Measurements from ENCODE around the gene YJU2. TPM values are rescaled to one million over a fixed set of nuclear protein-coding genes. Genes with fewer than 3 reads are reported as not detected.

Gene YJU2
- polyA plus RNA-seq, 1 of the 3 experiments (the other 2 are of a cell fraction), result 29.0 TPM

- H2AFZ ChIP-seq (ENCODE audit: low read depth), result no peak overlapping the region
- H3K4me2 ChIP-seq, result no peak overlapping the region
- no peaks in the 10 kb centered on the region for H3K9me2 ChIP-seq
- peaks cover 23 to 51% of the 10 kb centered on the region in 2 experiments for H3K36me3 ChIP-seq (replicated peaks in 1 of 2; ENCODE audit: control insufficient read depth in 1 of 2, insufficient read depth in 2 of 2, low read length in 1 of 2)
- no peaks in the 10 kb centered on the region for H3K27me3 ChIP-seq (ENCODE audit: insufficient read depth)
- no peaks in the 10 kb centered on the region for H3F3A ChIP-seq (replicated peaks; ENCODE audit: insufficient read depth)
- no peak overlapping the region for H3K27ac ChIP-seq (ENCODE audit: low read depth in 2 of 2, low read length in 1 of 2)
- 0 out of 2 replicates have a peak, but pooled peaks cover 6% of the 10 kb centered on the region for H3K9me3 ChIP-seq
- WGBS (ENCODE audit: low lambda C conversion rate), result 100% methylated on average over 1 of the region's 4 CpGs
- ChIA-PET POLR2A (interaction anchor here (1.1 kb wide), 1 partner anchor 8 kb away, joined by 3 read pairs; no protein-coding TSS in a partner anchor), CTCF (interaction anchor here (0.7 to 1.3 kb wide), 3 partner anchors 12 to 144 kb away, joined by 3 to 4 read pairs (median 4); partner anchors contain the start of gene SH3GL1)
- no peaks in the 10 kb centered on the region for H3K79me2 ChIP-seq (ENCODE audit: insufficient read depth)
- H3K4me3 ChIP-seq (ENCODE audit: low read depth in 2 of 2, low read length in 1 of 2), result no peak overlapping the region
- no peaks in the 10 kb centered on the region for H3K4me1 ChIP-seq (ENCODE audit: control insufficient read depth in 1 of 2, insufficient read depth in 2 of 2, low read depth in 1 of 2, low read length in 1 of 2)
- no peak for TF ChIP-seq REST (IDR thresholded peaks at IDR 0.05; ENCODE audit: low read depth, low read length)
- no peak for TF ChIP-seq GATA2 (CRISPR knock-in tag; IDR thresholded peaks at IDR 0.05)
- no peak for TF ChIP-seq GABPA (IDR thresholded peaks at IDR 0.05; ENCODE audit: low read depth)
- no peak for TF ChIP-seq FOSL2 (IDR thresholded peaks at IDR 0.05; ENCODE audit: borderline replicate concordance, low read depth)
- TF ChIP-seq RFX5 (IDR thresholded peaks at IDR 0.05; ENCODE audit: low read length), result no peak
- TF ChIP-seq MXI1 (IDR thresholded peaks at IDR 0.05; ENCODE audit: low read depth, low read length), result no peak
- TF ChIP-seq MAX (IDR thresholded peaks at IDR 0.05; ENCODE audit: low read depth), result no peak
- TF ChIP-seq ELF1 (IDR thresholded peaks at IDR 0.05), result no peak
- TF ChIP-seq SIN3A (IDR thresholded peaks at IDR 0.05; ENCODE audit: borderline replicate concordance, low read depth, low read length), result no peak
- no peak for TF ChIP-seq USF2 (IDR thresholded peaks at IDR 0.05; ENCODE audit: borderline replicate concordance, low read depth, low read length)
- TF ChIP-seq POLR2AphosphoS5 (IDR thresholded peaks at IDR 0.05; ENCODE audit: low read depth, low read length), result no peak
- TF ChIP-seq TAF1 (IDR thresholded peaks at IDR 0.05; ENCODE audit: borderline replicate concordance, low read depth, low read length), result no peak
- no peak for TF ChIP-seq ZBTB33 (IDR thresholded peaks at IDR 0.05; ENCODE audit: borderline replicate concordance, low read depth)
- no peak overlapping the region for H3K9ac ChIP-seq
- H4K20me1 ChIP-seq (ENCODE audit: insufficient read depth), result no peaks in the 10 kb centered on the region
- DNase-seq, result no peak
These were observed 9.7 kb downstream of the YJU2 start for GRCh38 chr19:4256563-4256962.

All from SK-N-SH (cell line).